SK-N-MC (cell line): Measurements from ENCODE around the gene PRKAB2.

ENCODE experiments used
- EZH2 ChIP-seq: fragments of 200-600 bp; sonication (generic); IDR thresholded peaks from one replicate; pipeline ENCODE4 v1.6.1; 2017; ENCODE audit warnings: antibody characterized with exemption
- FOXP2 ChIP-seq: optimal IDR thresholded peaks from 2 replicates; pipeline ENCODE3; 2011; ENCODE audit warnings: mild to moderate bottlenecking, moderate library complexity; ENCODE audit not compliant: insufficient read depth; ENCODE audit errors: extremely low read length, control extremely low read depth
- POLR2AphosphoS5 ChIP-seq: IDR thresholded peaks from 2 replicates; pipeline ENCODE4 v1.6.1; 2012; ENCODE audit warnings: mild to moderate bottlenecking, low read depth, low read length, borderline replicate concordance

DNA sequence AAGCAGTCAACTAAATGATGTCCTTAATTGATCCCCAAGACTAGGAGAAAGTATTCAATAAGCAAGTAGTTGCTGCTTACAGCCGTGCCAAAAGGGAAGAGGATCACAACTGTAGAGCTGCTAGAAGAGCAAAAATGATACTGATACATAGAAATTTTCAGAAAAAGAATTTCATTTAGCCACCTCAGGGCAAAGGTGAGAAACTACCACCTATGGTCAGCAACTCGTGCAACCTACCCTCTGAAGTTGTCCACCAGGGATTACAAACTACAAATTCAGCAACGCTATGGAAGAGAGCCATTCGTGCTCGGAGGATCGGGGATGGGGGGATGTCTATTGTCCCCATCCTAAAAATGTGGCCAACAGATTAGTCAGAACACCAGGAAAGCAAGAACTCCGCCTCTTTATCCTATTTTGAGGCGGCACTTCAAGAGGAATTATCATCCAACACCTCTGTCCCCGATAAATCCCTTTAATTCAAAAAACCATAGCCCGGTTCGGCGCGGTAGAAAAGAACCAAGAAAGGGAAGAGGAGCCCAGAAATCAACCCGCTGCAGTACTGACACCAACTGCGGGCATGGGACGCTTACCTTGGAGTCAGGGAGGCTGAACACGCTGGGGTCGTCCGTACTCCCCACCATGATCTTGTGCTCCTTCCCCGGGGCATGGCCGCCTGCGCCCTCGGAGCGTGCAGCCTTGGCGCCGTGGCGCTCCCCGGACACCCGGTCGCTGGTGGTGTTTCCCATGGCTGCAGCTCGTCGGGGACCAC is 687 bp downstream of the PRKAB2 start:
- TF ChIP-seq POLR2AphosphoS5 = no peak
- no peak for TF ChIP-seq EZH2
- TF ChIP-seq FOXP2 = no peak
